ENCODE data around the gene COA1. TPM values are rescaled to one million over a fixed set of nuclear protein-coding genes. Genes with fewer than 3 reads are reported as not detected.

Gene COA1
- total RNA-seq, 1 donor from 2014 or later, result 55.5 TPM

- H3K27me3 Mint-ChIP-seq (ENCODE audit: unreplicated experiment), result peaks cover 14% of the 10 kb centered on the region
- H3K36me3 Mint-ChIP-seq (ENCODE audit: low read depth, unreplicated experiment), result no peaks in the 10 kb centered on the region
- H3K4me1 Mint-ChIP-seq (ENCODE audit: unreplicated experiment), result peaks cover 13% of the 10 kb centered on the region
- H3K4me3 Mint-ChIP-seq (ENCODE audit: unreplicated experiment), result peak within 1 kb of the TSS; percentile 87
- DNase-seq (ENCODE audit: low spot score), result peak; percentile 55
- no peak for TF ChIP-seq CTCF (IDR thresholded peaks at IDR 0.05; ENCODE audit: unreplicated experiment)
- no peaks in the 10 kb centered on the region for H3K9me3 Mint-ChIP-seq (ENCODE audit: unreplicated experiment)
- H3K27ac Mint-ChIP-seq (ENCODE audit: unreplicated experiment), result peak within 1 kb of the TSS; percentile 38
Observed at GRCh38 chr7:43758029-43758821, 28.9 kb upstream of the COA1 start, which contains the start of gene BLVRA. BLVRA (plus strand) TSS chr7:43758680; CDS start chr7:43771159, 12,479 bp downstream.

- Mint-ChIP-seq H3K27ac (ENCODE audit: unreplicated experiment) (peak overlapping the region; percentile 38), H3K27me3 (ENCODE audit: unreplicated experiment) (peaks cover 14% of the 10 kb centered on the region), H3K4me1 (ENCODE audit: unreplicated experiment) (peaks cover 13% of the 10 kb centered on the region), H3K4me3 (ENCODE audit: unreplicated experiment) (peak overlapping the region; percentile 87), H3K9me3 (ENCODE audit: unreplicated experiment) (no peaks in the 10 kb centered on the region), H3K36me3 (ENCODE audit: low read depth, unreplicated experiment) (no peaks in the 10 kb centered on the region)
- TF ChIP-seq CTCF (IDR thresholded peaks at IDR 0.05; ENCODE audit: unreplicated experiment), result no peak
- no peak for DNase-seq (ENCODE audit: low spot score)
Observed at GRCh38 chr7:43757073-43757720, 27.9 kb upstream of the COA1 start.

- Mint-ChIP-seq H3K4me1 (ENCODE audit: unreplicated experiment) (peaks cover 13% of the 10 kb centered on the region), H3K4me3 (ENCODE audit: unreplicated experiment) (peak overlapping the region; percentile 87), H3K27me3 (ENCODE audit: unreplicated experiment) (peaks cover 14% of the 10 kb centered on the region), H3K36me3 (ENCODE audit: low read depth, unreplicated experiment) (no peaks in the 10 kb centered on the region), H3K9me3 (ENCODE audit: unreplicated experiment) (no peaks in the 10 kb centered on the region), H3K27ac (ENCODE audit: unreplicated experiment) (no peak overlapping the region)
- no peak for TF ChIP-seq CTCF (IDR thresholded peaks at IDR 0.05; ENCODE audit: unreplicated experiment)
- no peak for DNase-seq (ENCODE audit: low spot score)
Observed at GRCh38 chr7:43756368-43757072, 27.2 kb upstream of the COA1 start.

- Mint-ChIP-seq H3K4me3 (ENCODE audit: unreplicated experiment) (no peak overlapping the region), H3K36me3 (ENCODE audit: low read depth, unreplicated experiment) (no peaks in the 10 kb centered on the region), H3K27me3 (ENCODE audit: unreplicated experiment) (peaks cover 14% of the 10 kb centered on the region), H3K27ac (ENCODE audit: unreplicated experiment) (no peak overlapping the region), H3K9me3 (ENCODE audit: unreplicated experiment) (no peaks in the 10 kb centered on the region), H3K4me1 (ENCODE audit: unreplicated experiment) (peaks cover 13% of the 10 kb centered on the region)
- no peak for DNase-seq (ENCODE audit: low spot score)
- TF ChIP-seq CTCF (IDR thresholded peaks at IDR 0.05; ENCODE audit: unreplicated experiment), result no peak
Observed at GRCh38 chr7:43754596-43754995, 25.3 kb upstream of the COA1 start.
